Brain microvascular endothelial cell (primary cell): ENCODE data around the gene DPP7.
A peak's percentile ranks its signal among the peaks of the same experiment; 100 is the strongest.

Experiments
- DNase-seq: peaks from one replicate; pipeline ENCODE4 v3.0.0-alpha.2; 2020
- H3K27ac ChIP-seq: fragments of 250-450 bp; sonication (Bioruptor Pico); 2 replicates; pipeline ENCODE4 v1.5.1; 2020; ENCODE audit warnings: mild to moderate bottlenecking, moderate library complexity
- H3K27me3 ChIP-seq: fragments of 250-450 bp; sonication (Bioruptor Pico); replicated peaks from 2 replicates; pipeline ENCODE4 v1.5.1; 2020; ENCODE audit warnings: mild to moderate bottlenecking
- H3K36me3 ChIP-seq: fragments of 250-450 bp; sonication (Bioruptor Pico); replicated peaks from 2 replicates; pipeline ENCODE4 v1.5.1; 2020; ENCODE audit warnings: mild to moderate bottlenecking
- H3K4me3 ChIP-seq: 2 replicates; pipeline ENCODE4 v1.5.1; 2011; ENCODE audit warnings: low read depth, mild to moderate bottlenecking, control low read depth, low read length, moderate library complexity
- CTCF ChIP-seq: IDR thresholded peaks from 2 replicates; pipeline ENCODE4 v1.5.1; 2011; ENCODE audit warnings: low read depth, mild to moderate bottlenecking, moderate library complexity, low read length, control low read depth, inconsistent platforms; ENCODE audit errors: missing control alignments
- in situ Hi-C: cut with HindIII; loops from 2 replicates; pipeline ENCODE4 v1.10.0; 2017; ENCODE audit warnings: low sequenced_read_pairs, low pct_ligation_motif_present

The DPP7 gene

GRCh38 chr9:137117269-137117731, 2.8 kb upstream of the DPP7 start:
- no peak overlapping the region for H3K27ac ChIP-seq
- no peak for TF ChIP-seq CTCF
- H3K27me3 ChIP-seq, result no peaks in the 10 kb centered on the region
- in situ Hi-C loops, result no loop called here
- H3K4me3 ChIP-seq, result no peak overlapping the region
- no peak for DNase-seq
- H3K36me3 ChIP-seq, result no peaks in the 10 kb centered on the region

- Histone ChIP-seq H3K27ac (no peak overlapping the region), H3K27me3 (no peaks in the 10 kb centered on the region), H3K36me3 (no peaks in the 10 kb centered on the region), H3K4me3 (no peak overlapping the region)
- in situ Hi-C loops, result no loop called here
- no peak for DNase-seq
- TF ChIP-seq CTCF, result no peak
Measured at GRCh38 chr9:137116728-137117127, 2.2 kb upstream of the DPP7 start.

- DNase-seq, result no peak
- Histone ChIP-seq H3K36me3 (no peaks in the 10 kb centered on the region), H3K4me3 (no peak overlapping the region), H3K27me3 (no peaks in the 10 kb centered on the region), H3K27ac (no peak overlapping the region)
- in situ Hi-C loops, result no loop called here
- no peak for TF ChIP-seq CTCF
Measured at GRCh38 chr9:137116027-137116507, 1.5 kb upstream of the DPP7 start.

GRCh38 chr9:137115394-137116026, 977 bp upstream of the DPP7 start:
- Histone ChIP-seq H3K27ac (no peak overlapping the region), H3K36me3 (peaks cover 3% of the 10 kb centered on the region), H3K4me3 (no peak overlapping the region), H3K27me3 (no peaks in the 10 kb centered on the region)
- no peak for DNase-seq
- TF ChIP-seq CTCF, result no peak
- in situ Hi-C loops, result no loop called here

- Histone ChIP-seq H3K4me3 (peak overlapping the region; percentile 46), H3K27ac (no peak overlapping the region)
- no peak for TF ChIP-seq CTCF
Measured at GRCh38 chr9:137114220-137114612, 317 bp downstream of the DPP7 start.

More at GRCh38 chr9:137114220-137114612, 317 bp downstream of the DPP7 start:
- in situ Hi-C loops, result no loop called here
- Histone ChIP-seq H3K27me3 (no peaks in the 10 kb centered on the region), H3K36me3 (peaks cover 13% of the 10 kb centered on the region)
- DNase-seq, result no peak
